Small intestine (tissue), 7 donors: ENCODE data around the gene HCST. TPM values are rescaled to one million over a fixed set of nuclear protein-coding genes. Genes with fewer than 3 reads are reported as not detected.
"Not testable (repeated sequence)": the region's sequence is repeated elsewhere in the genome, so short reads cannot be mapped to it uniquely, and the experiment has no call there.

Source experiments
- DNase-seq, 2 donors: peaks; one replicate each; pipeline versions ENCODE4 v3.0.0 to v3.0.0-alpha.2; 2013
- FAIRE-seq: peaks from 2 replicates; lab custom pipeline; 2012; peaks lifted over from hg19 to GRCh38; lab: Jason Lieb, UNC
- H3K27ac ChIP-seq, 3 donors: one replicate each; pipeline ENCODE4 v1.5.1; 2013; ENCODE audit warnings: low read length in 2 of 3, mild to moderate bottlenecking in 2 of 3, control low read depth in 1 of 3, inconsistent platforms in 1 of 3, low read depth in 1 of 3, moderate library complexity in 1 of 3
- H3K27me3 ChIP-seq, 3 donors: one replicate each; pipeline ENCODE4 v1.6.1; 2013; ENCODE audit warnings: low read length in 3 of 3, inconsistent platforms in 1 of 3; ENCODE audit not compliant: control insufficient read depth in 3 of 3, insufficient read depth in 3 of 3
- H3K36me3 ChIP-seq, 3 donors: one replicate each; pipeline ENCODE4 v1.6.1; 2013; ENCODE audit warnings: low read length in 3 of 3, inconsistent platforms in 1 of 3, low read depth in 1 of 3, mild to moderate bottlenecking in 1 of 3, moderate library complexity in 1 of 3; ENCODE audit not compliant: control insufficient read depth in 3 of 3, insufficient read depth in 2 of 3
- H3K4me1 ChIP-seq, 3 donors: one replicate each; pipeline ENCODE4 v1.6.1; 2013; ENCODE audit warnings: low read length in 2 of 3, inconsistent platforms in 1 of 3, low read depth in 1 of 3, mild to moderate bottlenecking in 1 of 3, moderate library complexity in 1 of 3; ENCODE audit not compliant: control insufficient read depth in 3 of 3, insufficient read depth in 2 of 3
- H3K4me3 ChIP-seq, 3 donors: one replicate each; pipeline ENCODE4 v1.5.1; 2013; ENCODE audit warnings: low read length in 3 of 3, control low read depth in 1 of 3, inconsistent platforms in 1 of 3, low read depth in 1 of 3, mild to moderate bottlenecking in 1 of 3, moderate library complexity in 1 of 3
- H3K9me3 ChIP-seq, 2 donors: one replicate each; pipeline ENCODE4 v1.6.1; 2013; ENCODE audit warnings: low read depth in 1 of 2, low read length in 1 of 2; ENCODE audit not compliant: control insufficient read depth in 2 of 2, insufficient read depth in 1 of 2
- WGBS, 3 donors: extraction: QIAGEN DNeasy Blood & Tissue Kit; methylation state at CpG; one replicate each; pipeline ENCODE4 v1.1.7; 2013; 5-methylcytosine and 5-hydroxymethylcytosine counted together
- polyA plus RNA-seq, 4 donors: library from polyadenylated mRNA; stranded (reverse) in 3 of 4; unstranded in 1 of 4; fragments of 200-250 nt in 3 of 4; fragments of 120-200 nt in 1 of 4; gene quantifications; one replicate each; pipeline versions ENCODE4 v1.2.1 to v1.2.3, GENCODE V29; 2013
- donor health status: healthy with polysubstance abuse.
- donor health status: control.
- donor health status: control.
- donor health status: Bipolar disorder and iron deficiency.
- donor health status: healthy.

HCST gene
- polyA plus RNA-seq, 4 donors: 2.7 to 17.6 (median 11.0) TPM

DNA sequence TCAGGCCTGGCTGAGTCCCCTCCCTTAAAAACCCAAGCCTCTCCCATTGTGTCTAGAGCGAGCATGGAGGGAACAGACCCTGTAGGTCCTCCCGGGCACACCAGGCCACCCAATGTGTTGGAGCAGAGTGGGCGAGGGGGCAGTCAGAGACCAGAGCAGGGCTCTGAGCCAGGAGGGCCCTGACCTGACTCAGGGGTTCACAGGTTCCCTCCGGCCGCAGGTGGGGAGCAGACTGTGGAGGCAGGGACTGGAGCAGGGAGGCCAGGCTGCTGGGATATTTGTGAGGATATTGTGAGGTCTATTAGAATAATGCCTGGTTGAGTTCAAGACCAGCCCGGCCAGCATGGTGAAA lies 7.3 kb downstream of the HCST start:
- FAIRE-seq (no peak), DNase-seq (no peak)
- WGBS, 3 donors: 69 to 84% (median 79%) methylated on average over 6 of the region's 6 CpGs

DNA sequence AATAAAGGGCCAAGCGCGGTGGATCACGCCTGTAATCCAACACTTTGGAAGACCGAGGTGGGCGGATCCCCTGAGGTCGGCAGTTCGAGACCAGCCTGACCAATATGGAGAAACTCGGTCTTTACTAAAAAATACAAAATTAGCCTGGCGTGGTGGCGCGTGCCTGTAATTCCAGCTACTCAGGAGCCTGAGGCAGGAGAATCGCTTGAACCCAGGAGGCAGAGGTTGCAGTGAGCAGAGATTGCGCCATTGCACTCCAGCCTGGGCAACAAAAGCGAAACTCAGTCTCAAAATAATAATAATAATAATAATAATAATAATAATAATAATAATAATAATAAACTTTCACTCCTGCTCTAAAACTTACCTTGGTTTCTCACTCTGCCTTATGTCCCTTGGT lies 8.0 kb downstream of the HCST start:
- not testable (repeated sequence) for H3K27me3 ChIP-seq, H3K9me3 ChIP-seq, H3K4me1 ChIP-seq, DNase-seq, H3K36me3 ChIP-seq, FAIRE-seq, H3K27ac ChIP-seq, H3K4me3 ChIP-seq
- 87 to 95% (median 94%) methylated on average over 14 of the region's 14 CpGs for WGBS, 3 donors

More for the DNA sequence above, 7.3 kb downstream of the HCST start:
- Histone ChIP-seq H3K27me3 (no peaks in the 10 kb centered on the region), H3K4me1 (no peaks in the 10 kb centered on the region), H3K4me3 (no peak overlapping the region), H3K9me3 (no peaks in the 10 kb centered on the region), H3K27ac (peak overlapping the region in 1 of 3 donors; percentile 85), H3K36me3 (no peaks in the 10 kb centered on the region)

DNA sequence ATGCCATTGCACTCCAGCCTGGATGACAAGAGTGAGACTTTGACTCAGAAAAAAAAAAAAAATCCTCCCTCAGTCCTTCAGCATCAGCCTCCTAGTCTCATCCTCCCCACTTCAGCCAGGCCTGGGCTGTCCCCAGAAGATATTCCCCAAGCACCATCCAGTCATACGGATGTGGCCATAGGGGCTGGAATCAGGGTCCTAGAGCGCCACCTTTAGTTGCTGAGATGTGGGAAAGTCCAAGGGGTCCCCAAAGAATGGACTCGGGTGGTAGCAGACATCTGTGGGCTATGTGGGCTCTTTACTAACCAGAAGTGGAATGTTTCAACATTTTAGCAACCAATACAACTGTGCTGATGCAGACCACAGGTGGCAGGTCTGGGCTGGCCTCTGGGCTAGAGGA lies 8.8 kb downstream of the HCST start:
- Histone ChIP-seq H3K4me1 (no peaks in the 10 kb centered on the region), H3K27me3 (no peaks in the 10 kb centered on the region), H3K9me3 (no peaks in the 10 kb centered on the region), H3K27ac (no peak overlapping the region), H3K4me3 (no peak overlapping the region), H3K36me3 (no peaks in the 10 kb centered on the region)
- DNase-seq (no peak), FAIRE-seq (no peak)
- 50 to 59% (median 56%) methylated on average over 3 of the region's 3 CpGs for WGBS, 3 donors

DNA sequence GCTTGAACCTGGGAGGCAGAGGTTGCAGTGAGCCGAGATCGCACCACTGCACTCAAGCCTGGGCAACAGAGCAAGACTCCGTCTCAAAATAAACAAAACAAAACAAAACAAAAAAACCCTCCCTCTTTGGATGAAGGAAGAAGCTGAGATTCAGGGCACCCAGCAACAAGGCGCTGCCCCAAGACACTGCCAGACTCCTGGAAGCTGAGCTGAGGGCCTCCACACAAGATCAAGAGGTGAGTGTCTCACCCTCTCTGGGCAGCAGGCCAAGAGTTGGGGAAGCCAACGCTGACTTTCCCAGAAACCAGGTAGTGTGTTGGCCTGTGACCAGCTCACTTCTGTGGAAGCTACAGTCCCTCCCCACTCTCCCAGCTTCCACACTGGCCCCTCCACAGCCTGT lies 9.5 kb downstream of the HCST start:
- Histone ChIP-seq H3K9me3 (no peaks in the 10 kb centered on the region), H3K36me3 (no peaks in the 10 kb centered on the region), H3K4me1 (no peaks in the 10 kb centered on the region), H3K4me3 (no peak overlapping the region), H3K27ac (no peak overlapping the region), H3K27me3 (no peaks in the 10 kb centered on the region)
- no peak for DNase-seq
- 40 to 54% (median 52%) methylated on average over 5 of the region's 5 CpGs for WGBS, 3 donors
- no peak for FAIRE-seq

DNA sequence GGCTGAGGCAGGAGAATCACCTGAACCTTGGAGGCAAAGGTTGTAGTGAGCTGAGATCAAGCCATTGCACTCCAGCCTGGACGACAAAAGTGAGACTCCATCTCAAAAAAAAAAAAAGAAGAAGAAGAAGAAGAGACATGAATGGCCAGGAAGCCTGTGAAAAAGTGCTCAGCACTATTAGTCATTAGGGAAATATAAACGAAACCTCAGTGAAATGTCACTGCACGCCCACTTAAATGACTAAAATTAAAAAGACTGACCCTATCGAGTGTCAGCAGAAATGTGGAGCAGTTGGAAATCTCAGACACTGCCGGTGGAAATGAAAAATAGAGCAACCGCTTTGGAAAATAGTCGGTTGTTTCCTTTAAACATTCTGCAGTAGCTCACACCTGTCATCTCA lies 11.3 kb downstream of the HCST start:
- Histone ChIP-seq H3K27me3 (no peaks in the 10 kb centered on the region), H3K4me3 (no peak overlapping the region), H3K27ac (no peak overlapping the region), H3K4me1 (no peaks in the 10 kb centered on the region), H3K36me3 (no peaks in the 10 kb centered on the region), H3K9me3 (no peaks in the 10 kb centered on the region)
- FAIRE-seq (no peak), DNase-seq (no peak)
- 32 to 58% (median 41%) methylated on average over 7 of the region's 7 CpGs for WGBS, 3 donors

DNA sequence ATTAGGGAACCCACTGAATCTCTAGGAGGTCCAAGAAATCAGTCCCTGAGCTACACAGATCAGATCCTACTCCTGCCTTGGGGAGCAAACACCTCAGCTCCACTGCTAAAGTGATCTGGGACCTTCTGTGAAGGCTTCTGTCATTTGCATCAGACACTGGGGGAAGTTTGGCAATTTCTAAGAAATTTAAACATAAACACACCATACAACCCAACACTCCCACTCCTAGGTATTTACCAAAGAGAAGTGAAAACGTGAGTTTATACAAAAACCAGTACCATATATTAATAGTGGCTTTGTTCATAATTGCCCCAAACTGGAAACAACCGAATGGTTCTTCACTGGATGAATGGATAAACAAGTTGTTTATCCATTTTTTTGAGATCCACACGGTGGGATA lies 13.1 kb downstream of the HCST start:
- H3K9me3 ChIP-seq: no peaks in the 10 kb centered on the region
- no peak overlapping the region for H3K4me3 ChIP-seq
- 48 to 65% (median 55%) methylated on average over 3 of the region's 3 CpGs for WGBS, 3 donors
- FAIRE-seq: no peak
- no peak overlapping the region for H3K27ac ChIP-seq
- no peaks in the 10 kb centered on the region for H3K4me1 ChIP-seq
- no peak for DNase-seq
- no peaks in the 10 kb centered on the region for H3K36me3 ChIP-seq
- H3K27me3 ChIP-seq: no peaks in the 10 kb centered on the region

DNA sequence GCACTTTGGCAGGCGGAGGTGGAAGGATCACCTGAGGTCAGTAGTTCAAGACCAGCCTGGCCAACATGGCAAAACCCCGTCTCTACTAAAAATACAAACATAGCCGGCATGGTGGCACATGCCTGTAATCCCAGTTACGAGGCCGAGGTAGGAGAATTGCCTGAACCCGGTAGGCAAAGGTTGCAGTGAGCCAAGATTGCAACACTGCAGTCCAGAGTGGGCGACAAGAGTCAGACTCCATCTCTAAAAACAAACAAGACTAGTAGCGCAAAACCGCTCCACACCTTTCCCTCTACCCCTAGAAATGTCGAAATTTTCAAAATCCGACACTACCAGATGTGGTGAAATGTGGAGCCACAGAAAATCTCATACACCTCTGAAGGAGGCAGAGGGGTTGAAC lies 17.0 kb downstream of the HCST start:
- Histone ChIP-seq H3K4me3 (no peak overlapping the region), H3K27me3 (no peaks in the 10 kb centered on the region), H3K27ac (no peak overlapping the region), H3K36me3 (no peaks in the 10 kb centered on the region), H3K9me3 (no peaks in the 10 kb centered on the region), H3K4me1 (no peaks in the 10 kb centered on the region)
- WGBS, 3 donors: 85 to 90% (median 89%) methylated on average over 11 of the region's 11 CpGs
- FAIRE-seq (no peak), DNase-seq (no peak)

DNA sequence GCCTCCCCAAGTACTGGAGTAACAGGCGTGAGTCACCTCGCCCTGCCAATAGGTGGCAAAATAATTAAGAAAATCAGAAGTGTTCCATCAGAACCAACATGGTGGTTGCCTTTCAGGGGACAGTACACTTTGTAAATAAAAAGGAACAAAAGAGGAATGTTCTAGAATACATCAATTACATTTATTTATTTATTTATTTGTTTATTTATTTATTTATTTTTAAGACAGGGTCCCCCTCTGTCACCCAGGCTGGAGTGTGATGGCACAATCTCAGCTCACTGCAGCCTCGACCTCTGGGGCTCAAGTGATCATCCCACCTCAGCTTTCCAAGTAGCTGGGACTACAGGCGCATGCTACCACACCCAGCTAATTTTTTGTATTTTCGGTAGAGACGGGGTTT lies 18.7 kb downstream of the HCST start:
- no peaks in the 10 kb centered on the region for H3K27me3 ChIP-seq
- H3K27ac ChIP-seq: no peak overlapping the region
- DNase-seq (no peak), FAIRE-seq (no peak)
- H3K4me3 ChIP-seq: no peak overlapping the region
- no peaks in the 10 kb centered on the region for H3K36me3 ChIP-seq
- H3K9me3 ChIP-seq: peaks cover 0 to 6% of the 10 kb centered on the region in 2 donors
- WGBS, 3 donors: 68 to 83% (median 76%) methylated on average over 6 of the region's 6 CpGs
- H3K4me1 ChIP-seq: no peaks in the 10 kb centered on the region

DNA sequence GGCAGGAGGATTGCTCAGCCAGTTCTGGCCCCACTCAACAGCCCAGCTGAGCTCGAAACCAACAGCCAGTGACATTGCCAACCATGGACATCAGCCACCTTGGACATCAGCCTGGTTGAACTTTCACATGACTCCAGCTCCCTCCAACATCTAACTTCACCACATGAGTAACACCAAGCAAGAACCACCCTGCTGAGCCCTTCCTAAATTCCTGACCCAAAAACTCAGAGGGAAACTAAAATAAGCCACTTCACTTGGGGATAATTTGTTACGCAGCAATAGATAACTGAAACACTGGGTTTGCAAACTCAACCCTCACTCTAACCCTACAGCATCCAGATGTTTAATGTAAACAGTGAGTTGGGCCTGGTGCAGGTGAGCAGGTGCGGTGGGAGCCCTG lies 23.2 kb downstream of the HCST start:
- H3K4me3 ChIP-seq: no peak overlapping the region
- no peaks in the 10 kb centered on the region for H3K4me1 ChIP-seq
- DNase-seq (no peak), FAIRE-seq (no peak)
- no peaks in the 10 kb centered on the region for H3K36me3 ChIP-seq
- H3K27ac ChIP-seq: no peak overlapping the region
- H3K9me3 ChIP-seq: peaks cover 0 to 6% of the 10 kb centered on the region in 2 donors
- peaks cover 0 to 2% (median 0%) of the 10 kb centered on the region in 3 donors for H3K27me3 ChIP-seq
- 80 to 91% (median 83%) methylated on average over 3 of the region's 3 CpGs for WGBS, 3 donors
